ENCODE results near the gene DCLK2.

DCLK2 gene

DNA sequence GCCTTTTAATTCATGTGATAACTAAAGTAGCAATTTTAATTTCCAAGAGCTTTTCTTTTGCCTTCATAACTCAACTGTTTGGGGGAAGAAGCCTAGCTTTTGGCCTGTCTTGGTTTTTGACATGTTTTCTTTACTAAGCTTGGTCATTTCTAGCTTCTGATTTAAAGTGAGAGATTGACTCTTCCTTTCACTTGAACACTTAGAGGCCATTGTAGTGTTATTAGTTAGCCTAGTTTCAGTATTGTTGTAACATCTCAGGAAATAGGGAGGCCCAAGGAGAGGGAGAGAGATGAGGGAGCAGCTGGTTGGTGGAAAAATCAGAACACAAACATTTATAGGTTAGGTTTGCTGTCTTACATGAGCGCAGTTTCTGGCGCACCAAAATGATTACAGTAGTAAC is 44.8 kb downstream of the DCLK2 start:
- peak; percentile 59 for DNase-seq

DNA sequence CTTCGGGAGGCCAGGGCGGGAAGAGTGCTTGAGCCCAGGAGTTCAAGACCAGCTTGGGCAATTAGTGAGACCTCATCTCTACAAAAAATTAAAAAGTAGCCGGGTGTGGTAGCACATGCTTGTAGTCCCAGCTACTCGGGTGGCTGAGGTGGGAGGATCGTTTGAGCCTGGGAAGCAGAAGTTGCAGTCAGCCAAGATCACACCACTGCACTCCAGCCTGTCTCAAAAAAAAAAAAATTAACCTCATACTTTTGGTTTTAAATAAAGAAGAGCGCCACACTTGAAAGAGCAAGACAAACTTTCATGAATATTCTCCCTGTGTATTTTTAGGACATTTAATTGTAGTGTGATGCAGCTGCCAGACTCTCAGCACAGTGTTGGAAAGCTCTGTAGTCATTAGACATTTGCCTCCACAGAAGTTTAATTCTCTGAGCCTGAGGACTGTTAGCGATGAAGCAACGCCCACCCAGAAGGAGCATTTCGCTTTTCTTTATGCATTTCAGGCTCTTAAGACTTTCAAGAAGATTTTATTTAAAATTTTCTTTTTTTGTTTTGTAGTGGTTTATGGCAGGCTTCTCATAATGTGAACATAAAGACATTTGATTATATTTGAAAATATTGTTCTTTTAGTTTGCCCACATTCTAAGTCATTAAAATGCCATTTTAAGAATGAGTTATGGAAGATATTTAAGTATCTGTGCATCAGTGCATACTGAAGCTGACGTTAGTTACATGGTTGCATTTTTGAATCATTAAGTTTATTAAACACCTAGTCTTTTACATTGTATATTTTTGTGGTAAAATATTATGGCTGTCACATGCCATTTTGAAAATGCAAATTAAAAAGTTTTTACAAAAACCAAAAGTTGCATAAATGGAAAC is 45.8 kb downstream of the DCLK2 start:
- DNase-seq, result no peak

DNA sequence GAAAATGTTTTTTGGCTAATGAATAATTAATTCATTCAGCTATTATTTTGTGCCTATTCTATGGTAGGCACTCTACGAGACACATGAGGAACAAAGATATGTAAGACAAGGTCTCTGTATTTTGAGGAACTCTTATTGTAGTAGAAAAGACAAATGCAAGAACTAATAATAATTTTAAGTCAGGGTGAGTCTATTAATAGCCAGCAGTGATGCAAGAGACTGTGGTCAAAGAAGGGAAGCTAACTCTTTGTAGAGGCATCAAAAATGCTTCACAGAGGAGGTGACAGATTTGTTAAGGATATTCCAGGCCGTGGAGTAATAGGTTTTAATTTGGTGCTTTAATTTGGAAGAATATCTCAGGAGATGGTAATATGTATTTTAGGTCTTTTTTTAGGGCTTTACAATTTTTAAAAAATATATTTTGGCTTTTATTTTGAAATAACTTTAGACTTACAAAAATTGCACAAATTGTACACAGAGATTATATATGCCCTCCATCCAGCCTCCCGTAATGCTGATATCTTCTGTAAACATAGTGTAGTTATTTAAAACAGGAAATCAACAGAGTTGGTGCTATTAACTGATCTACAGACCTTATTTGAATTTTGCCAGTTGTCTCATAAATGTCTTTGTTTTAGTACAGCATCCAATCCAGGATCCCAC is 48.1 kb downstream of the DCLK2 start:
- no peak for DNase-seq

DNA sequence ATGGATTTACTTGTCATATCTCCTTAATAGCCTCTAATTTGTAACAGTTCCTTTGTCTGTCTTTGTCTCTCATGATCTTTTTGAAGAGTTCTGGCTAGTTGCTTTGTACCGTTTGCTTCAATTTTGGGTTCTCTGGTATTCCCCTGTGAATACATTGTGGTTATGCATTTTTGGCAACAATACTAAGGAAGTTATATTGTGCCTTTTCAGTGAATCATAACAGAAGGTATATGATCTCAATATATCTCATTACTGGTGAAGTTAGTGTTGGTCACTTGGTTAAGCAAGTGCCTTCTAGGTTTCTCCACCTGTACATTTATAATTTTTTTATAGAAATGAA is 48.6 kb downstream of the DCLK2 start:
- peak; percentile 36 for DNase-seq

DNA sequence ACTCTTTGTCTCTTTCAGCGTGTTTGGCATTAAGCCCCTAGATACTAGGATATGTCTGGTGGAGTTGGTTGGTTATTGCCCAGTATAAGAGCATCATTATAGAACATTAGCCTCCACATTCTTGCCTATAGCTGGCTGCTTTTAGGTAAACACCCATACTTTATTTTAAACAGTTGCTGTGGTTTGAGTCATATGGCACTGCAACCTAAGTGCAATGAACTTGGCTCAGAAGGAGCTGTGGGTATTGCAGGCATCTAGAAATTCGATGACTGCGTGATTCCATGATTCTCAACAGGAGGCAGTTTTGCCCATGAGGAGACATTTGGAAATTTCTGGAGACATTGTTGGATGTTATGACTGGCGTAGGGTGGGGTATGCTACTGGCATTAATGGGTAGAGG is 49.5 kb downstream of the DCLK2 start:
- no peak for DNase-seq

DNA sequence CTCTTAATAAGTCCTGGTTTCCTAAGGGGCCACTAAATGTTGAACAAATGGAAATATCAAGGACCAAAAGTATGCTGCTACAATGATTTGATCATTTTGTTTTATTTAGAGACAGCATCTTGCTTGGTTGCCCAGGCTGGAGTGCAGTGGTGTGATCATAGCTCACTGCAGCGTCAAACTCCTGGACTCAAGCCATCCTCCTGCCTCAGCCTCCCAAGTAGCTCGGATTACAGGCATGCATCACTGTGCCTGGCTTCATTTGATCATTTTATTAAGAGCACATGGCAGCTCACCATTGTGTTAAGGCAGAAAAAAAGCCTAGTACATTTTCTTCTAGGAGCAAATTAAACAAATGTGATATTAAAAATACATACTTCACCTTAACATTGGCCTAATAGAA is 52.7 kb downstream of the DCLK2 start:
- no peak for DNase-seq

DNA sequence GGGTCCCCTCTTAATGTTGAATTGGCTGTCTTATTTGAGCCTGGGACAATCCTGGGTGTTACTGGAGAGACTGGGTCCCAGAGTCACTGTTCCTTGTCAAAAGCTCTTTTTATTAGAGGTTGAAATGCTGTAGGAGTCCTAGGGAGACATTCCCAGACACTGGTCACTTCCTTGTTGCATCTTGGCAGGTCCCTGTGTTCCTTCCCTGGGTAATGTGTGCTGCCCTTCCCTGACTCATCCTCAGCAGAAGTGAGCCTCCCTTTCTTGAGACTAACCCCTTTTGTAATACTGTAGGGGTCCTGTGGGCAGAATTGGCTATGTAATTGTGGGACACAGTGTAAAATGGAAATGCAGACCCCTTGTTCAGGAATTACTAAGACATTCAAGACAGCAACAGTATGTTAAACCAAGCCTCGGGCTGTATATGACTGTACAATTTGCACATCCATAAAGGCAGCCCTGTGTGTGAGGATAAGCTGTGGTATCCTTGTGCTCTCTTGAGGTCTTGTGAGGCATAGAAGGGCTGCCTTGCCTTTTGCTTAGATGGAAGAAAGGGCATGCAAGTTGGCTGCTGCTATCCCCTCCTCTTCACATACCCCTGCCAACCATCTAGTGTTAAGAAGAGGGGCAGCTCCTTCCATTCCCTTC is 53.5 kb downstream of the DCLK2 start:
- DNase-seq, result no peak

DNA sequence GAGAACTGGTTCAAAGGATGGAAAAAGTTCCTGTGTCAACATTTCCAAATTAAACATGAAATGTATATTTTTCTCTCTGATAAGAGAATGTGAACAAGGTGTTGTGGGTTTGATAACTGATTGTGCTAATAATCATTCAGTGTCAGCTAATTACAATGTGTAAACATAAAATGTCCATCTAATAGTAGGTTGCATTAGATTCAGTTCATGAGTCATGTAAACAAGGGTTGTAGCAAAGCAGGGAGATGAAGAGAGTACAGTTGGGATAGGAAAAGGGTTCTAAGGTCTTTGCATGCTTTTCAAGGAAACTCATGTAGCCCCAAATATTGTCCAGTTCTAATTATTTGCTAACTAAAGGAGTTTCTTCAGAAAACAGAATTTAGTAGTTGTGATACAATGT is 55.4 kb downstream of the DCLK2 start:
- no peak for DNase-seq

DNA sequence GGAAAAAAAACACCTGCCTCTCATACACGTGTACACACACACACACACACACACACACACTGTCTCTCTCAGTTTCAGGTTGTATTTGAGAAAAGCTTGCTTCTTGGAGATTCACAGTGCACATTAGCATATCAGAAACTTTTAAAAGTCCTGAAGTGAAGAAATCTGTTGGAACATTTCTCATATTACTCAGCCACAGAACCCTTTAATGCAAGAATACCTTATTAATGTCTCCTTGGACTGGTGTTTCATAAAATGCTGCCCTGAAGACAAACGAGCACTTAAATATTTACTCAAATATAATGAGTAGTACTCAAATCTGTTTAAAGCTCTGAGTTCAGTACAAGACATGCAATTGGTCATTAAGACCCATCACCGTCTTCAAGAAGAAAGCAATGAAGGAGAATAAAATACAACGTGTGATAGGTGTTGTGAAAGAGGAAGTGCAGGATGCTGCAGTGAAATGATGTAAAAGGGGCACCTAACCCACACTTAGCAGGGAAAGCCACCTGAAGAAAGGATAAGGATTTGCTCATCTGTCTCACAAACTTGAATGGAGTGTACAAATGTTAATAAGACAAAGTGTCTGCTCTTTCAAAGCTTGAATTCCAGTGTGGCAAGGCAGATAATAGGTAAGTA is 57.0 kb downstream of the DCLK2 start:
- DNase-seq, result no peak

DNA sequence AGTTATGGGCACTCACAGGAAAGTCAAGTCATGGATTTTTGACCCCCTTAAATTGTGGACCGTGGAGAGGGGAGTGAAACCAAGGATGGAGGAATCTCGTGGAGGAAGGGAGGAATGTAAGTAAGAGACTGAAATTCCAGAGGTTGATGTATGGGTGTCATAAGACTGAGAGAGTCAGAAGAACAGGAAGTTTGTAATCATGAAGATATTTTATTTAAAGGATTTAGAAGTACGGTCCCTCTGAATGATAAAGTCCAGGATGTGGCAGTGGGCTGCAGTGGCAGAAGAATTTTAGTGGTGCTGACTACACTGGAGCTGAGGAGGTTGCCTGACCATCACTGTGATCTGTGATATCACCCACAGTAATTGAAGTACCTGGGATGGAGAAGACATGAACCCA is 57.8 kb downstream of the DCLK2 start:
- DNase-seq, result no peak

DNA sequence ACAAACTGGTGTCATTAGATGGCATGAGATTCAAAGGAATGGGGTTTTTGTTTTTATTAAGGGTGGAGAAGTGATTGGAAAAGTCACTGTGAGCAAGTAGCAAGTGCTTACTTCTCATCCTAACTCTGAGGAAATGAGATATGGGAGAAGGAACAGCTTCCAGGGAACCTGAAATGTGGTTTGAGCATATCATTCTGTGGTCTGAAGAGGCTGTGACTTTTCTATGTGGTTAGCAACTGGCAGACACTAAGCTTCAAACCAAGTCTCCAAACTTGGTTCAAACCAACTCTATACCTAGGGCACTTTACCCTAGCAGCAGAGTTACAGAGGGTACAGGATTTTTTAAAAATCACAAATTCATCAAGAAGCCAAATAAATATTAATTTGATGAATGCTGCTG is 58.2 kb downstream of the DCLK2 start:
- DNase-seq, result no peak

DNA sequence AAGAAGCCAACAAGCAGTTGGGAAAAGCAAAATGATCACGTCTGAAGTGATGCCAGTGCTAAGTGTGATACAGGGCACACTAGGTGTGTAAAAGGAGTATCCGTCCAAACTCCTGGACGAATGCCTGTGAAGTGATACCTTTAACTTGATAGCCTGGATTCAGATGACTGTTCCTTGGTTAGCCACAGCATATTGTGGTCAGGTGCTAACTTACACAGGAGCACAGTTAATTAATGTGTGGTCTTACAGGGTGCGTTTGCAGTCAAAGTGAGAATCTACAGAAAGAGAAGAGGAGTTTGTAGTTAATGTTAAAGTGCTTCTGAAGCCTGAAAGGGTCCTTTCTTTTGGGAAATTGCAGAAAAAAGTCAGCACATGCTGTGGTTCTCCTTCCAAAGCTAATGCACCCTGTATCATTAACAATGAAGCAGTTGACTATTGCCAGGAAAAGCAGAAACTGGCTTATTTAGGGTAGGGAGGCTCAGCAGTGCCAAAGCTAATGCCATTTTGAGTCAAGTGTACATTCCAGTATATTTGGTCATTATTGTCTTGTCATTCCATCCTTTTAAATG is 61.1 kb downstream of the DCLK2 start:
- DNase-seq, result peak; percentile 54

DNA sequence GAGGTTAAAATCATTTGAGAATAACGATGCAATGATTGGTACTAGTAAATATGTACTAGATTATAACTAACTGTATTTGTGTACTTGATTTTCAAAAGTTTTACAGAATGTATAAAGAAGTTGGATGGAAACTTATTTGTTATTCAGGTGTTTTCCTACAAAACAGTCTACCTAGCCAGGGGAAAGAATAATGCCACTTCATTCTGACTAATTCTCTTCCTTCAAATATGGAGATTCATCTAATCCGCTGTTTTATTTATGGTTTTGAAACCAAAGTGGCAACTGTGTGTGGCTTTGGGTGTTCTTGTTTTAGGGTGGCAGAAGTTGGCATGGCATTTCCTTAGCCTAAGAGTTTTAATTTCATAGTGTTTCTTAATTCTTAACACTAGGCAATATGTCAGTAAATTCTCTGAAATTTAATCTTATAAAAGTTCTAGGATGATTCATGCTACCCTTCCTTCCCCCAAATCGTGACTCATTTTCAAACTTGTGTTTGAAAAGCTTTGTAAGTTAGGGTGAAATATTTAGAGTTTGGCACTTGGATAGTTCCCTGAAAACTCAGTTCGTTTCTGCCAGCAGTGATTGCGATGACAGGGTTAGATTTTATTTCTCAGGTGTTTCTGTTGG is 62.6 kb downstream of the DCLK2 start:
- peak; percentile 55 for DNase-seq

DNA sequence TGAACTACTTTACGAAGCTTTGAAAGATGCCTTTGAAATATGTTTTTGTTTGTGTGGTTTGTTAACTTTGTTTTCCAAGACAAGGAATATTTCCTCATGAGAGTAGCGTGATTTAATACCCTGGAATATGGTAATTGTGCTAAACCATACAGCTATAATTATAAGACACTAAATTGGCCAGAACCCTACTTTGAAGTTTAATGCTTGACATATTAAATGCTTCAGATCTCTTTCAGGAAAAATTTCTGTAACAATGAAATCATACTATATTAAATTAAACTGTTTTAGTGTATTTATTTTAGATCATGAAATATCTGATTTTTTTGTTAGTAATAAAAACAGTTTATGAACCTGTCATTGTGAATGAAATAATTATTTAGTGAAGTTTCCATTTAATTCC is 63.5 kb downstream of the DCLK2 start:
- DNase-seq, result no peak

DNA sequence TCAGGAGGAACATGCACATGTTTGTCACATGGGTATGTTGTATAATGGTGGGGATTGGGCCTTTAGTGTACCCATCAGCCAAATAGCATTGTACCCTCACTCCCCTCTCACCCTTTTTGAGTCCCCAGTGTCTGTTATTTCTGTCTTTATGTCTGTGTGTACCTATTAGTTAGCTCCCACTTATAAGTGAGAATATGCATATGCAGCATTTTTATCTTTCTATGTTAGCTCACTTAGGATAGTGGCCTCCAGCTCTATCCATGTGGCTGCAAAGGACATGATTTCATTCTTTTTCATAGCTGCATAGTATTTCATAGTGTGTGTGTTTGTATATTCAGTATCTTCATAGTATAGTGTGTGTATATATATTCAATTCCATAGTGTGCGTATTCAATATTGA is 64.6 kb downstream of the DCLK2 start:
- no peak for DNase-seq

DNA sequence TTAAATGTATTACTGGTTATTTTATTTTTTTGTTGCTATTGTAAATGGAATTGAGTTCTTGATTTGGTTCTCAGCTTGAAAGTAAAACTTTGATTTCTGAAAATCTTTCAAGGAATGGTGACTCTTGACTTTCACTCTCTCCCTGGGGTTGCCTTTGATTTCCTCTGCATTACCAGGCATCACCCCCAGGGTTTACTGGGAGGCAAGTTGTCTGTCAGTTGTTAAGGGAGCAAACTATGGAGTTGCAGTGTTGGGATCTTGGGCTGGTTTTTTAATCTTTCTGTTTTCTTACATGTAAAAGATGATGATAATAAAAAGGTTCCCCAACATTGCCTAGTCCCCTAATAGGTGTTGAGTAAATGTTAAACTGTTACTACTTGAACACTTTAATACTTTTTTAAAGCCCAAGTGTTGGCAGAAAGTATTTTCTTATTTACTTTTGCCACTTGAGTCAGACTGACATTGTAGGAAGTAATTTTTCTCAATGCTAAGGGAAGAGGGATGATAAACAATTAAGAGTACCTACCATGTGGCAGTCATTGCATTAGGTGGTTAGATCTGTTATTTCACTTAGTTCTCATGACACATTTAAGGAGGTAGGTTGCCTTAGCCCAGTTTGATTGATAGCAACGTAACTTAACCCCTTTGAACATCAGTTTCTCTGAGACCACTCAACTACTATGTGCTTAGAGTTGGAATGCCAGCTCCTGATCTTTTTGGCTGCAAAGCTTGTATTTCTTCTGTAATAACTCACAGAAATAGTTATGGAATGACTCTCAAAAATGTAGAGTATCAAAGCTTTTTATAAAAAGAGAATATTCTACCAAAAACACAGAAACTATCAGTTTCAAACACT is 67.1 kb downstream of the DCLK2 start:
- DNase-seq, result no peak

DNA sequence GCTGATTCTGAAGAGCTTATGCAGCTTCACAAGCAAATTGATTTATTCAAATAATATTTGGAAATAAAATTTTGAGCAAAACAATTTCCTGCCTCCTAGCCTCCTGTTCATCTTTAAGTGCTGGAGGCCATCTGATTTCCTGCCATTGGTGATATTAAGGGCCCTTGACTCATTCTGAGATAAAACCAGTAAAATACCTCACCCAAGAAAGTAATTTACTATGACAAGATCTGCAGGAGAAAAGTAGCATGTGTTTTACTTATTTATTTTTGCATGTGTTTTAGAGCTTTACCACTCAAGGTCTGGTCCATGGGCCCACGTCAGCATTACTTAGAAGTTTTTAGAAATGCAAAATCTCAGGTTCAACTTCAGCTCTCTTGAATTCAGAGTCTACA is 67.7 kb downstream of the DCLK2 start:
- DNase-seq, result no peak

DNA sequence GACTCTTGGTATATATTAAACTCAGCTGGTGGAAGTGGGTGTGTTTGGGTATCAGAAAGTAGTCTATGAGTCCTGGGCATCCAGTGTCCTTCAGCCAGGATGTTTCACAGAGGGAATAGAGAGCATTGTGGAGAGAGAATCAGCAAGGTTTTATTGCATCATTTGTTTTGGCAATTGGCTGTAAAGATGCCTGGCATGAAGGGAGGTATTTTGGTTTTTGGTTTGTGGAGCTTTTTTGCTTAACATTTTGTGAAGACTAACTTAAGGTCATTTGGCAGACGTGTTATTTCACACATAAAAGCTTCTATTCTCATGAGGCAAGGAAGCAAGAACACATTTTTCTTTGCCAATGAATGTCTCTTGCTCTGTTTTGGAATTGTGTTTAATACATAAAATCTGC is 71.1 kb downstream of the DCLK2 start:
- DNase-seq, result no peak

DNA sequence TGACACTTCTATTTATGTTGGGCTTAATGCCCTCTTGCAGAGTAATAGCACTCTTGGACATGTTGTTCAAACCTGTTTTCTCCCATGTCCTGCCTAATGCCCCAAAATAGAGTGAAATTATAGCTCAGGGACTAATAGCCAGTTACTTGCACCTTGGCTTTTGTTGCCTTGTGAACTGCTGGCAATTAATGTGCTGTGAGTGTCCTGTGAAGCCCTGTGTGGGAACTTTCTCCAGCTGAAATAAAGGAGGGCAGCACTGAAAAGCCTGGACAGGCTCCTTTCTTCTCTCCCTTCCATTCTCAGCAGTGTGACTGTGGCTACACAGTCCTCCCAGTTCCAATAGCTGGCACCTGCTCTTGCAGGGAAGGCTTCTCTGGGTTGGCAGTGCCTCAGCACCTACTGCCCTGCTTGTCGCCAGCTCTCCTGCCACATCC is 72.4 kb downstream of the DCLK2 start:
- DNase-seq, result no peak

DNA sequence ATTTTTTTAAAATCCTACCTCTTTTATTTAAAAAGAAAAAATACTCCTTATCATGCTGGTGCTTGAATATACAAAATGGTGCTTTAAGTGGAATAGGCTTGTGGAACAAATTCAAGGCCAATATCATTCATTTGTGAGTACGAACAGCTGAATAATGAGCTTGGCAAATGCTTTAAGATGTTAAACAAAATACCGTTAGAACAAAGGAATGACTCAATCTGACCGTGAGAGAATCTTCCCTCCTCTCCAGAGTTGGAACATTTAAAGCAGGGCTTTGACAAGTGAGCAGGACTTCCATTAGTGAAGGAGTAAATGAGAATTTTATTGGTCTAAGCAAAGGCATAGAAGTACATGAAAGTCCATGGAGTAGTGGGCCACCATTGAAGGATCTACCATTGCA is 74.5 kb downstream of the DCLK2 start:
- no peak for DNase-seq

DNA sequence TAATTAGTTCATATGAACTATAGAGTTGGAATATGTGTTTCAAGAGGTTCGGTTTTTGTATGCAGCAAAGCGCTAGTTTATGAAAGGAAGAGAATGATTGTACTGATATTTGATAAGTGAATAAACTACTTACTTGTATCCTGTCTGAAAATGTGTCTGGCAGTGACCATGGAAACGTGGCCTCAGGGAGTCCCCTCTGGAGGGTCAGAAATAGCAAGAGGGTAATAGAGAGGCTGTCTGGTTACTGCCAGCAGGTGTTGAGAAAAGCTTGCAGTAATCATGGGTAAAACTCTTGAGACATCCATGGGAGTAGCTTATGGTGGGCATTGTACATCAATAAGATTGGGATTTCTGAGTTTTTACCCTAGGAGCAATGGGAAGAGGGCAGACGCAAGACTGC is 77.1 kb downstream of the DCLK2 start:
- DNase-seq, result no peak

DNA sequence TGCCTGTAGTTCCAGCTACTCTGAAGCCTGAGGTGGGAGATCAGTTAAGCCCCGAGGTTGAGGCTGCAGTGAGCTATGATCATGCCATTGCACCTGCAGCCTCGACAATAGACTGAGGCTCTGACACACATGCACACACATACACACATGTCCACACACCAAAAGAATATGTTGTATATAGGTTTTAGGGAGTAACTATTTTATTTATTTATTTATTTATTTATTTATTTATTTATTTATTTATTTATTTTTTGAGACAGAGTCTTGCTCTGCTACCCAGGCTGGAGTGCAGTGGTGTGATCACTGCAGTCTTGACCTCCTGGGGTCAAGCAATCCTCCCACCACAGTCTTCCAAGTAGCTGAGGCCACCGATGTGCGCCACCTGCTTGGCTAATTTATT is 78.3 kb downstream of the DCLK2 start:
- no peak for DNase-seq
